Measurements from ENCODE around the gene MAPK12. TPM values are rescaled to one million over a fixed set of nuclear protein-coding genes. Genes with fewer than 3 reads are reported as not detected.

MAPK12 gene
- total RNA-seq, 2 donors from 2014 or later = 46.5 to 57.0 TPM

DNA sequence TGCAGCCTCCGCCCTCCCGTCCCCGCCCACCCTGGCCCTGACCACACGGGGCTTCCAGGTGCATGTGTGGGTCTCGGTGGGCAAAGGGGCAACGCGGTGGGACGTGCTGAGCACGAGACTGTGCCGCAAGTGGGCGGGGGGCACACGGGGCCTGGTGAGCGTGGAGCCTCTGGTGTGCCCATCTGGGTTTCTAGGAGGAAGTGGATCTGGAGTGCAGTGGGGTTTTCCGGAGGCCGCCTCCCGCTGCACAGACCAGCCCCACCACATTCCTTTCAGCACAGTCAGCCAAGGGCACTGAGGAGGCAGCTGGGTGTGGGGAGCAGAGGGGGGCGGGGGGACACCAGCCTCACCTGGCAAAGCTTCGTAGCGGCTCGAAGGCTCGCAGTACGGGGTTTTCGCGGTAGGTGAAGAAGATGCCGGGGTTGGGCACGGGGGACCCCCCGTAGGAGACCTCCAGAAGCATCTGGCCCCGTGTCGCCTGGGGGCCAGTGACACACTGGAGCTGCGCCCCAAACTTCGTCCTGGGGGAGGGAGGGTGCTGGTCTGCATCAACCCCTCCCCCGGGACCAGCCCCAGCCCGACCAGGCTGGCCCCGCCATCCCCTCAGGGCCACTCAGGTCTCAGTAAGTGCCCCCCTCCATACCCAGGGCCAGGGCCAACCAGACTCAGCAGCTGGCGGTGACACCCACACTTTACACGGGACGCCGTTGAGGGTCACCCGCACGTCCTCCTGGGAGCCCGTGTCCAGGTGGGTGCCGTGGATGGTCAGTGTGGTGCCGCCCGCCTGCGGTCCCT lies 21.1 kb upstream of the MAPK12 start:
- WGBS, 2 experiments (ENCODE audit: insufficient coverage in 1 of 2, insufficient read length in 1 of 2) = 97% methylated on average over 24 to 45 of the region's 45 CpGs
- Mint-ChIP-seq H3K4me1 (no peaks in the 10 kb centered on the region), H3K36me3 (ENCODE audit: low read depth) (peaks cover 33% of the 10 kb centered on the region), H3K4me3 (no peak overlapping the region), H3K27me3 (ENCODE audit: insufficient read depth) (no peaks in the 10 kb centered on the region), H3K27ac (no peak overlapping the region), H3K9me3 (no peaks in the 10 kb centered on the region)
- Histone ChIP-seq H3K27ac (ENCODE audit: low read depth, low read length) (no peak overlapping the region), H3K36me3 (ENCODE audit: control insufficient read depth, insufficient read depth, low read length) (peaks cover 18% of the 10 kb centered on the region), H3K9ac (ENCODE audit: extremely low read depth, low read length, poor library complexity, severe bottlenecking) (no peak overlapping the region), H3K9me3 (ENCODE audit: control insufficient read depth, low read length) (no peaks in the 10 kb centered on the region), H3K27me3 (ENCODE audit: control insufficient read depth, insufficient read depth, low read length, poor library complexity, severe bottlenecking) (no peaks in the 10 kb centered on the region), H3K4me3 (ENCODE audit: low read length) (no peak overlapping the region), H3K4me1 (ENCODE audit: control insufficient read depth, insufficient read depth, low read length) (no peaks in the 10 kb centered on the region)
- no peak for DNase-seq
- TF ChIP-seq, protein P1, sequence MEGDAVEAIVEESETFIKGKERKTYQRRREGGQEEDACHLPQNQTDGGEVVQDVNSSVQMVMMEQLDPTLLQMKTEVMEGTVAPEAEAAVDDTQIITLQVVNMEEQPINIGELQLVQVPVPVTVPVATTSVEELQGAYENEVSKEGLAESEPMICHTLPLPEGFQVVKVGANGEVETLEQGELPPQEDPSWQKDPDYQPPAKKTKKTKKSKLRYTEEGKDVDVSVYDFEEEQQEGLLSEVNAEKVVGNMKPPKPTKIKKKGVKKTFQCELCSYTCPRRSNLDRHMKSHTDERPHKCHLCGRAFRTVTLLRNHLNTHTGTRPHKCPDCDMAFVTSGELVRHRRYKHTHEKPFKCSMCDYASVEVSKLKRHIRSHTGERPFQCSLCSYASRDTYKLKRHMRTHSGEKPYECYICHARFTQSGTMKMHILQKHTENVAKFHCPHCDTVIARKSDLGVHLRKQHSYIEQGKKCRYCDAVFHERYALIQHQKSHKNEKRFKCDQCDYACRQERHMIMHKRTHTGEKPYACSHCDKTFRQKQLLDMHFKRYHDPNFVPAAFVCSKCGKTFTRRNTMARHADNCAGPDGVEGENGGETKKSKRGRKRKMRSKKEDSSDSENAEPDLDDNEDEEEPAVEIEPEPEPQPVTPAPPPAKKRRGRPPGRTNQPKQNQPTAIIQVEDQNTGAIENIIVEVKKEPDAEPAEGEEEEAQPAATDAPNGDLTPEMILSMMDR (conservative IDR thresholded peaks at IDR 0.05) = no peak

DNA sequence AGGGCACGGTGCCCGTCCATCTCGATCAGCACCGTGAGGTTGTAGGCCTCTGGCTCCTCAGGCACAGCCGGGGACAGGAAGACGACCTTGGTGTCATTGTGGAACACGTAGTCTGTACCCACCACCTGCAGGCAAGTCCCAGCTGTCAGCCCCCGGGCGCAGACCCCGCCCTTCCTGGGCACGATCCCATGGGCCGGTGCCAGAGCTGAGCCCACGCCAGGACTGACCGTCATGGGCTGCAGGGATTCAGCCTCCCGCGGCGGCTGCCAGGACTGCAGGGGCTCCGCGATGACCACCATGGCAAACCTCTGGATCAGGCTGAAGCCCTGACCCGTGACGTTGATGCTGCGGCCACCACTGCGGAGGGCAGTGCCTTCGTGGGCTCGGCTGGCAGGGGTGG lies 20.5 kb upstream of the MAPK12 start:
- Histone ChIP-seq H3K9me3 (ENCODE audit: control insufficient read depth, low read length) (no peaks in the 10 kb centered on the region), H3K27me3 (ENCODE audit: control insufficient read depth, insufficient read depth, low read length, poor library complexity, severe bottlenecking) (no peaks in the 10 kb centered on the region), H3K27ac (ENCODE audit: low read depth, low read length) (no peak overlapping the region), H3K4me1 (ENCODE audit: control insufficient read depth, insufficient read depth, low read length) (no peaks in the 10 kb centered on the region), H3K4me3 (ENCODE audit: low read length) (no peak overlapping the region), H3K36me3 (ENCODE audit: control insufficient read depth, insufficient read depth, low read length) (peaks cover 18% of the 10 kb centered on the region), H3K9ac (ENCODE audit: extremely low read depth, low read length, poor library complexity, severe bottlenecking) (no peak overlapping the region)
- H3K4me1 Mint-ChIP-seq = no peaks in the 10 kb centered on the region
- DNase-seq = no peak
- TF ChIP-seq, protein P1 (conservative IDR thresholded peaks at IDR 0.05) = no peak
- no peaks in the 10 kb centered on the region for H3K9me3 Mint-ChIP-seq
- H3K36me3 Mint-ChIP-seq (ENCODE audit: low read depth) = peaks cover 39% of the 10 kb centered on the region
- no peaks in the 10 kb centered on the region for H3K27me3 Mint-ChIP-seq (ENCODE audit: insufficient read depth)
- WGBS, 2 experiments (ENCODE audit: insufficient coverage in 1 of 2, insufficient read length in 1 of 2) = 95 to 97% methylated on average over 16 to 25 of the region's 25 CpGs
- H3K27ac Mint-ChIP-seq = no peak overlapping the region
- no peak overlapping the region for H3K4me3 Mint-ChIP-seq

DNA sequence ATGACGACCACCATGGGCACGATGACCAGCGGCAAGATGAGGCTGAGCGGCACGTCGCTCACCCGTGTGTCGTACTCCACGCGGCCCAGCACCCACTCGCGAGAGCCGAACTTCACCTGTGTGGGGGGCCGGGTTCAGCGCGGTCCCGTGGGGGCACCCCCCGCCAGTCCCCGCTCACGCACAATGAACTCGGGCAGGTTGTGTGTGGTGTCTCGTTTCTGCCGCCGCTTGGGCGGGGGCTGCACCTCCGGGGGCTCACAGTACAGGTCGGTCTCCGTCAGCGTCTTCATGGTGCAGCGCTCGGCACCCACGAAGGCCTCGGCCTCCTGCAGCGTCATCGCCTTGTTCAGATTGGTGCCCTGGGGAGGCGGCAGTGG lies 19.9 kb upstream of the MAPK12 start:
- no peak for DNase-seq
- H3K9me3 ChIP-seq (ENCODE audit: control insufficient read depth, low read length) = peaks cover 3% of the 10 kb centered on the region
- Mint-ChIP-seq H3K4me1 (no peaks in the 10 kb centered on the region), H3K9me3 (peaks cover 3% of the 10 kb centered on the region), H3K36me3 (ENCODE audit: low read depth) (peaks cover 45% of the 10 kb centered on the region), H3K27me3 (ENCODE audit: insufficient read depth) (no peaks in the 10 kb centered on the region), H3K4me3 (no peak overlapping the region), H3K27ac (no peak overlapping the region)
- peaks cover 21% of the 10 kb centered on the region for H3K36me3 ChIP-seq (ENCODE audit: control insufficient read depth, insufficient read depth, low read length)
- no peaks in the 10 kb centered on the region for H3K27me3 ChIP-seq (ENCODE audit: control insufficient read depth, insufficient read depth, low read length, poor library complexity, severe bottlenecking)
- H3K27ac ChIP-seq (ENCODE audit: low read depth, low read length) = no peak overlapping the region
- TF ChIP-seq, protein P1 (conservative IDR thresholded peaks at IDR 0.05) = no peak
- H3K4me3 ChIP-seq (ENCODE audit: low read length) = no peak overlapping the region
- WGBS, 2 experiments (ENCODE audit: insufficient coverage in 1 of 2, insufficient read length in 1 of 2) = 95 to 97% methylated on average over 28 to 36 of the region's 36 CpGs
- no peak overlapping the region for H3K9ac ChIP-seq (ENCODE audit: extremely low read depth, low read length, poor library complexity, severe bottlenecking)
- no peaks in the 10 kb centered on the region for H3K4me1 ChIP-seq (ENCODE audit: control insufficient read depth, insufficient read depth, low read length)
